Activated gamma-delta T cell (primary cell): ENCODE measurements around the gene PRICKLE2.

Experiments used
- DNase-seq: peaks from one replicate; lab custom pipeline; 2025; lab: John Stamatoyannopoulos, UW

PRICKLE2 gene

DNA sequence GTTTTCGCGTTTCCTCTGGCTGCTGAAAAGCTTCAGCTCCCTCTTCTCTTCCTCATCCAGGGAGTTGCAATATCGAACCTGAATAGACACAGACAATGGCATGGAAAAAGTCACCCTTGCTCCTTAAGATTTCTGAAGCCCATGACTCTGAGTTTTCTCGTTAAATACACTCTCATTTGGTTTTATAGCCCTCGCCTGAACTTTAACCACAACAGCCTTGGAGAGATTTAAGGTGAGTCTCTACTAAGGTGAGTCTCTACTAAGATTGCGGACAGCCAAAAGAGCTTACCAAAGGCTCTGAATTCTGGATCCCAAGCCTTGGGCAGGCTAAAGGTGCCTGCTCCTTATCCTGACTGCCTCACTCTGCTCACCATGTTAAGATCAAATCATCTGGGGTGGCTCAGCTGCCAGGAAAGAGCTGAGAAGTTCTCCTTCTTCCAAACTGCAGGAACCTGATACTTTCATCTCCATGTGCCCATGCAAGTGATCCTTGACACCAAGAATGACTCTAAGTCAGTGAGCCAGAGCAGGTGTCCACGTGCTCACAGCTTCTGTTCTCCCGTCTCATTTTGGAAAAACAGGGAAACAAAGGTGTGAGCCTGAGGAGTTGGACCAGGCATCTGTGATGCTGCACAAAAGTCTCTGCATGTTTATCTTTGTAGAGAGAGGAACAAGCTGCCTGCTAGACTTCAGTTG is 65.1 kb downstream of the PRICKLE2 start:
- DNase-seq: no peak

DNA sequence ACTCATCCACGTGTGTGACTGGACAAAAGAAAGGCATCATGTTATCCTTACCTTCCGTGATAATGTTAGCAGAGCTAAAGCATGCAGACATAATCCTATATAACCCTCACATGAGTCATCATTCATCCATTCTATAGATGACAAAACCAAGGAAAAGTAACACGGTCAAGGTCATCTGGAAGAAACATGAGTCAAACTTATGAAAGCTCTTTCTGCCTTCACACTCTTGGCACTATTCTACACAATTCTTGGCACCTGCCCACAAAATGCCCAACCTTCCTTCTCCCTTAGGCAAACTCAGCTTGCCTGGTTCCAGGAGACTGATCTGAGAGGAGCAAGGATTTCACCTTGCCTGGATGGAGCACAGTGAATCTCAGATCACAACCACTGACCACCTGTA is 66.9 kb downstream of the PRICKLE2 start:
- DNase-seq: no peak

DNA sequence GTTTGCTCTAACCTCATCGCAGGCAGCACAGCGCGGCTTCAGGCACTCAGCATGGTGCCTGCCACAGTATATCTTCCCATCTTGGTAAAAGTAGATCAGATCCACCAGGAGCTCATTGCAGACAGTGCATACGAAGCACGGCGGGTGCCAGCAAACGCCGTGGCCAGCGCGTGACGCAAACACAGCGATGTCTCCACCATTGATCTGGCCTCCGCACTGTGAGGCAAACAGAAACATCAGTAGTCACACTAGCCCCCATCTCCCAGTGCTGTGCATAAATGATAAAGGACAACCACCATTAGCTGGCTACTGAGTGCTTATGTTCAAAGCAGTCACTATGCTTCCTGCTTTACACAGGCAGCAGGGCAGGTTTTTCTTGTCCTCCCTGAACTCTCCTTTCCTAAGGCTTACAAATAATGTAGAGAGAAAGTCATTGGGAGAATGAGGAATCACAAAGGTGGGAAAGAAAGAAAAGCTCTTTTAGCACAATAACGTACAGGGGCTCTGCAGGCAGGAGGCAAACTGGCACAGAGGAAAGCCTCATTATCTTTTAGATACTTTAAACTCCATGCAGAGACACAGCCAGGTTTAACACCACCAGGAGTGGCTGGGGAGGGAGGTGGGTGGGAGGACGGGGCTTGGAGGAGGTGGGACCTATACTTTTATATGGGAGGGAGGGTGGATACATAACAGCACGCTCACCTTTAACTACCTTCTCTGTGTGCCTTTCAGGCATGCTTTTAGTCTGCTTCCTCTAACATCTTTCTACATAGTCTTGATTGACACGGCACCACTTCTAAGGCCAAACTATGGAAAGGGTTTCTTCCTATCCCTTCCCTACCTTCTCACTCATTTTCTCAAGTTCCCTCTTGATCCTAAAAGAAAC is 67.9 kb downstream of the PRICKLE2 start:
- DNase-seq: no peak

DNA sequence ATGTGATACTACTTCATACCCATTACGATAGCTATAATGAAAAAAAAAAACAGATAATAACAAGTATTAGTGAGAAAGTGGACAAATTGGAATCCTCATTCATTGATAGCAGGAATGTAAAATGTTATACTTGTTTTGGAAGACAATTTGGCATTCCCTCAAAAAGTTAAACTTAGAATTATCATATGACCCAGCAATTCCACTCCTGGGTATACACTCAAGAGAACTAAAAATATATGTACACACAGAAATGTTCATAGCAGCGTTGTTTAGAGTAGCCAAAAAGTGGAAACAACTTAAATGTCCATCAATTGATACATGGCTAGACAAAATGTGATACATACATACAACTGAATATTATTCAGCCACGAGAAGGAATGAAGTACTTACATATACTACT is 69.9 kb downstream of the PRICKLE2 start:
- no peak for DNase-seq

DNA sequence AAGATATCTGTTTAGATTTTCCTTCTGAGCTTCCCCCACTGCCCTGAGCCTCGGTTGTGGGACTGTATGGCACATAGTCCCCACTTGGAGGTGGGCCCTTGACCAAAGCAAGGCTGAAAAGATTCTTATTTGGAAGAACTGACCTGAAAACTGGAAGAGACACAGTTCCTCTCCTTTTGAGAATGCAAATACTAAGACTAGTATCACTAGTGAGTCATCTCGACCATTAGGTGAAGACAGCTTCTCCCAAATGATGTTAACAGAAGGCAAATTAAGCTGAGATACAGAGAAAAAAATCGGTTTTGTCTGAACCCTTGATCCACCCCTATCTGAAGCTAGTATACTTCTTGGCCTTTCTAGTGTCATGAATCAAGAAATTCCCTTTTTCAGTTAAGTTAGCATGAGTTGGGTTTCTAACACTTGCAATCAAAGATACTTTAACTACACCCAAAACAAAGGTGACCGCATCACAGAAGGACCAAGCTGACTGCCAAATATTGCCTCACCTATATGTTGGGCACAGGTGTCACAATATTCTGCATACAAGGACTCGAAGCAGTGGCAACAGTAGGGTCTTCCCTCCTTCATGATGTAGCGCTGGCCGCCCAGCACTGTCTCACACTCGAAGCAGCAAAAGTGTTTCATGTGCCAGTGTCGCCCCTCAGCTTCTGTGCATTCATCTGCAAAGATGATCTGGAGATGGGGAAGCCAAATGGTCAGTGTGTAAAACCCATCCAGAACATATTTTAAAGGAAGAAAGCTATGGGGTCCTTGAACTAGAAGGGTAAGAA is 72.4 kb downstream of the PRICKLE2 start:
- no peak for DNase-seq

DNA sequence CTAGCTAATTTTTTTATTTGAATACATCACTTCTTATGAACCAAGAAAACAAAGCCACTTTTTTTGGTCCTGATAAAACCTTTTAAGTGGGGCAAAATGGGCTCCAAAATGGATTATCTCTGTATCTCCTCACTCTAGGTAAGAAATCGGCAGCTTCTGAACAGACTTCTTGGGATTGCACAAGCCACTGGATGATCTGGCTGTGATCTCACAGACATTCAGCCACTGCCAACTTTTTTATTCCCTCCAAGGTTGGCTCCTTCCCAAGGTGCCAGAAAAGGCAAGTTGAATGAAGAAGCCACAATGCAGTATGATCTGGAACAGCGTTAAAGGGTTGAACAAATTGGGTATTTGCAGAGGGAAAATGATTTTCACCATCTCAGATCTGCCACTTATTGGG is 73.2 kb downstream of the PRICKLE2 start:
- no peak for DNase-seq

DNA sequence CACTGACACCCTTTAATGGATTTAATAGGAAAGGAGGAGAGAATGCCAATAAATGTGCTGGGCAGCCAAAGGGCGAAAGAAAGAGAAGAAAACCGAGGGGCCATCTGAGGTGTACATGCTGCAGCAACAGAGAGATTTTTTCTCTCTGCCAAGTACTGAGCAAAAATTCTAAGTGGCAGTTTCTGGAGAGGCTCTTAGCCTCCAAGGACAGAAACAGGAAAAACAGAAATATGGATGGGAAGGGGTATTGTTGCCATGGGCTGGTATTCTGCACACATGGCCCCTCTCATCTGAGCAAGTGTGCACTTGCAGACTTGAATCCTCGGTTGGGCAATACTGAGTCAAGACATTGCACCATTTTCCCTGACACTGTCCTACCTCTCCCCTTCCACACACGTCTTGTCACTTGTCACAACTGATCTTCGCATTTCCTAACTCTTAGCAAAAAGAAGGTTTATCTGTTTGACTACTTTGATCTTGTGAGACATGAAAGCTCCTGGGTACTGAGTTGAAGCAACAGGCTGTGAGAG is 73.9 kb downstream of the PRICKLE2 start:
- no peak for DNase-seq

DNA sequence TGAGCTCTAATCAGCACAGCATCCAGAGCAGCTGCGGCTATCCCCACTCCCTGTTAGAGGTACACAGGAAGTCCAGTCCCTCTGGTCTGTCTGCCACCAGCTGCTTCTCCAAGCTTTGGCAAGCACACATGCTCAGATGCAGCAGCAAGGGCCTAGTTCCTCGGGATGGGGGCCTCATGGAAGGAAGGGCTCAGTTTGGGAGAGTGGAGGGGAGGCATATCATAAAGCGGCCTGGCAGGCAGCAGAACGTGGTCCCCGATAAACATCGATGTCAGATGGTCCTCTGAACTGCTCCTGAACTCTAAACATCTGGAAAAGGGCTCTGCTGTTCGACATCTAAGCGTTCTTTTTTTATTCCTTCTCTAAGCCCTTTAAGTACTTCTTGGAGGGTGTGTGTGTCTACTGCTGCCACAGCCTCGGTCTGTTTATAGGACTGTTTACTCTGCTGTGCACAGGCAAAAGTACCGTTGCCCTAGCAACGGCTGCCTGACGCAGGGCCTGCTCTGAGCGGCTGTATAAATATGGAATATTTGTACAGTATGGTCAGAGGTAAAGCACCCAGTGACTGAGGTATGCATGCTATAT is 74.6 kb downstream of the PRICKLE2 start:
- no peak for DNase-seq

DNA sequence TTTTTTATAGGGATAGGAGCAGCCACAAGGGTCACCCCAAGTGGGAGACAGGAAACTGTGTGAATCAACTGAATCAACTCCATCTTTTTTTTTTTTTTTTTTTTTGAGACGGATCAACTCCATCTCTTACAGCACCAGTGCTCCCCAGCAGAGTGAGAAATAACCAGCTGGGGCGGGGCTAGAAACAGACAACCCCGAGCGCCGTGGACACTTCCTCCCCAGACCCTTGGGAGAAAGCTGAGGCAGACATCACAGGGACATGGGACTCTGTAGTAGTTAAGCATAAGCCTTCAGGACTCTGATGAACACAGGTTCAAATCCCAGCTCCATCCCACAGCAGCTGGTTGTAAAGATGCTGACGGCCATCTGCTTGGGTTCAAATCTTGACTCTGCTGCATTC is 75.4 kb downstream of the PRICKLE2 start:
- no peak for DNase-seq

DNA sequence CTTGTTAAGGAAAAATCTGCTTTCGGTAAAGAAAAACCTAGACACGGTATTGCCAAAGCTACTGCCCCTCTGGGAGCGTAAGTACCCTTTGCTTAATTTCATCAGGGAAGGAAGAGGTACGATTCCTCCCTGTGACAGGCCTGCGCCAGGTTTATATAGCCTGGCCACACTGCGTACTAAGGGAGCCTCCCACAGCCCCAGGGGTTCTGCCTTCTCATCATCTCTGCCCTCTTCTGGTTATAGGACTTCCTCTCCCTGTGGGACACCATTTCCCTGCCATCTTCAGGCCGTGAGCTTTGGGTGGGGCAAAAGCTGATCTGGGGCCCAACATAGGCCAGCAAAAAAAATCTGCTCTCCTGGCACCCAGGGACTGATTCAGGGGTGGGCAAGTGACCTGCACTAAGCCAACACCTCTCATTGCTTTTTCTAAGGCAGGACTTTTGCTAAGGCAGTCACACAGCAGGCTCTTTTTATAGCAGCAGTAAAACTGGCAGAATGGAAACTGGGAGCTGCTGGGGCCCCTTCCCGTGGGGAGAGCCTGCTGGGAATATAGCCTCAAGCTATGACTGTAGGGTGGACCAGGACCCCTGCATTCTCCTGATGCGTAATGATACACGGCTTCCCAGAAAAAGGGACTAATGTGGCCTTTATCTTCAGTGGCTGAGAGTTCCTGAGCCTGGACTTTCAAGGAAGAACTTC is 76.2 kb downstream of the PRICKLE2 start:
- no peak for DNase-seq

DNA sequence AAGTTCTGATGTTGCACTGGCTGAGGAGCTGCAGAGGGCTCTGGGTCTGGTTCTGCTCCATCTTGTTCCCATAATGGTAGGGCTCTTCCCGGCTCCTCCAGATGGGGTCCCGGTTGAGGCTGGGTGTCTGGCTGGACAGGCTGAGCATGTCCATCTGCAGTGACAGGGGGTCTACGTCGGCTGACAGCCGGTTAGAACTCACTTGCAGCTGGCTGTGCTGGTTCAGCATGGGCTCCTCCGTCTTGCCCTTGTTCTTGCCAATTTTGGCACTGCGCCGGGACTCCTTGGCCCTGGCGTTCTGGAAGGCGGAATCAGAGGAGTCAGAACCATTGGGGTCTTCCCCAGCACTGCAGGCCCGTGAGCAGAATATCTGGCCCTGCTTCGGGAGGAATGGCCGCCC is 78.1 kb downstream of the PRICKLE2 start:
- DNase-seq: no peak

DNA sequence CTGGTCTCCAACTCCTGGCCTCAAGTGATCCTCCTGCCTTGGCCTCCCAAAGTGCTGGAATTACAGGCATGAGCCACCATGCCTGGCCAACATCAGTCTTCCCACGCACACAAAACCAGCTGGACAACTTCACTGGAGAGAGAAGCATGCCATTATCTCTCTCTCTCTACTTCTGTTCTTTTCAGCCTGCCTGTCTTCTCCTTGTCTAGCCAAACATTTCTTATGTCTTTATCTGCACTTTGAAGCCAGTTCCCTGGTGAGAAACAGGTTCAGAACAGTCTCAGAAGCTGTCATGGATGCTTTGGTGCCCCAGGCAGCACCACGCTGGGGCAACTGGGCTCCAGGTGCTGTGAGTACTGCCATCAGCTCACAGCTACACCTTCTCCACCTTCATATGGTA is 79.8 kb downstream of the PRICKLE2 start:
- no peak for DNase-seq

DNA sequence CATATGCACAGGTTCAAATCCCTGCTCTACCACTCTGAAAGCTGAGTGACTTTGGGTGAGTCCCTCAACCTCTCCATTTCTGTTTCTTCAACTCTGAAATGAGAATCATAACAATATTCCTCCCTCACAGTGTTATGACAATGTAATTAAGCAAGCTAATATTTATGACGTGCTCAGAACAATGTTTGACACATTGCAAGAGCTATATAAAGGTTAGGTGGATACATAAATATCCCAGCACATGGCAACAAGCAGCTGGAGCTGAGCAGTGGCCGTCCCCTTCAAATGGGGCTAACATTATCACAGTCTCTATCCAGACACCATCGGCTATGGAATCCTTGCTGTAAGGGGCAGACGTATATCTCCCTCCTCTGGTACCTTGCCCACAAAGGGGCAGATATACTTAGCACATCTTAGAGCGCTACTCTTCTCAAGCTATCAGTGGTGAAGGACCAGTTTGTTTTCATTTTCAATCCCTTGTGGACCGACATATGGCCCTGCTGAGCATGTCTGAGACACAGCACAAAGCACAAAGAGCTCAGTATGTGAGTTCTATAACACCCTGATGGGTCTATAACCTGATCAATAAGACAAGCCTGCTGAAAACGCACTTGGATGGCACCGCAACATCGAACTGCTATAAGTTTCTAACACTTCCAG is 80.9 kb downstream of the PRICKLE2 start:
- DNase-seq: no peak

DNA sequence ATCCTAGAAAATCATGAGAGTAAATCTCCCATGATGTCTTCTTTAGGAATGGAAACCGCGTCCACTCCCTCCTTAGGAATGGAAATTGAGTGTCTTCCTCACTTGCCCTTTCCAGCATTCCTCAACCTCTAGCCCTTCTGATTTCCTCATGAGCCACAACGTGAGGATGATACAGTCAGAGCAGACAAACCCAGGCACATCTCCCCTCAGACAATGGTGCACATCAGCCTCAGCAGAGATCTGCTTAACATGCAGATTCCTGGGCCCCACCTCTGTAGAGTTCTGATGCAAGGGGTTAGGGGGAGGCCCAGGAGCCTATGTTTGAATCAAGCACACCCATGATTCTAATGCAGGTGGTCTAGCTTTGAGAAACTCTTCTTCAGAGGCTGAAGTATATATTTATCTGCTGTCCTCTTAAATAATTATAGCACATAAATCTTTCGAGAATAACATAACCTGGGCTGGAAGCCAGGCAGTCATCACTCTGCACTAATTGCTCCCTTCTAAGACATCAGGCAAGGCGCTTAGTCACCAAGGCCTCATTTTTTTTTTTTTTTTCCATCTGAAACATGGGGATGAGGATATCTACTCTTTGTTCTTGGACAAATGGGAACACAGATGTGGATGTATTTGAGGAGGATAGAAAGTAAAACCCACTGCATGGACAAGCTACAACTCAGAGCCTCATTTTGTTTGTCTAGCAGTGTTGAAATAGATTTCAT is 81.7 kb downstream of the PRICKLE2 start:
- DNase-seq: no peak

DNA sequence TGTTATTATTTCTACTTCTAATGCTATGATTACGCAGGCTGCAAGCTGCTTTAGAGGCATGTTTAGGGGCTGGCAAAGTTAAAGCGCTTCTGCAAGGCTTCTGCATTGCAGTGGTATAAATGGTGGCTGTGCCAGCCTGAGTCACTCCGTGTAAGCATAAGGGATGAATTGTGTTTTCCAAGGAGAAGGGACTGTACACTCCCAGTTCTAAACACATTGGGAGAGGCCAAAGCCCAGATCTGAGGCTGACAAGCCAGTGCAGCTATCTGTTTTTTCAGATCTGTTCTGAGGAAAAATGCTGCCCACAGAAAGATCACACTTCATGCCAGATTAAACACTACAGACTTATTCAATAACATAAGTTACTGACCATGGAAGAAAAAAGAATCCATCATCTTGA is 83.8 kb downstream of the PRICKLE2 start:
- no peak for DNase-seq

DNA sequence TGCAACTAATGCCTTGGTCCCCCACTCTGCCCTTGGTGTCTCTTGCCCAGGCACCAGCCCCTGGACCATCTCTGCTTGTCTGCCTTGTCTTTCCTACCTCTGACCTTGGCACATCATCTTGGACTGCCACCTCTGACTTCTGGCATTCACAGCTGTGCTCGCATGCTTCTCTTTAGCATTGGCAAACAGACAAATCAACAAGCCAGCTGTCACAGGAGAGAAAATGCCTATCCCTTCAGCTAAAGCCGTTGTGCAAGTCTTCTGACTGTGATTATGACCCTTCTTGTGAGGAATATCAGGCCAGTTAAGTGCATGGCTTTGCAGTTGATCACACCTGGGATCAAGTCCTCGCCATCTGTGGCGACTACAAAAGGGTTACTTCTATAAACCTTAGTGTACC is 84.6 kb downstream of the PRICKLE2 start:
- DNase-seq: no peak

DNA sequence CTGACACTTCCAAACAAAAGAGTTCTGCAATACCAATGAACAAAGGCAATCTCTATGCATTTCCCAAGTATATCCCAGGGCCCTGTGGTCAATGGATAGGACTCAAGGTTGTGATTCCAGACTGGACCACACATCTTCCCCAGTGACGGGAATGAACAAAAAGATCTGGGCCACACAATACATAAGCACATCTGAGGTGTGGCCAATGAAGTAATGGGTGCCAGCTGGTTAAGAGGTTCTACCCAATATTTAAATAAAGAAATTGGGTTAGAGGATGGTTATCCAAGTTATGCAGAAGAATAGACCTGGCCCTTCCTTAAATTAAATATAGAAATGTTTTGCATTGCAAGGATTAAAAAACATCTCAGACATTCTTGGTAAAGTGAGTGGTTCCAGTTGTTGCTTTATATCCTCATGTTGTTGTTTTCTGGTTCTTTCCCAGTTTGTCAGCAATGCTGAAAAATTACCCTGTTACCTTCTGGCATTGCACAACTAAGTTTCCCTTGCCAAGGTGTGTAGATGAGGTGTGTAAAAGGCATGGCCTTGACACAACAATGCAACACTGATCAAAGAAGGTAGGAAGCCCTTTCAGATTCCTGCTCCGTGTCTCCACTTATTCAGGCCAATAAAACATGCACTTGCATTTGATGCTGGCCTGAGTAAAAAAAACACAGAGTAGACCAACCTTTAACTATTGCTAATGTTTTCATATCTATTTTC is 86.5 kb downstream of the PRICKLE2 start:
- no peak for DNase-seq

DNA sequence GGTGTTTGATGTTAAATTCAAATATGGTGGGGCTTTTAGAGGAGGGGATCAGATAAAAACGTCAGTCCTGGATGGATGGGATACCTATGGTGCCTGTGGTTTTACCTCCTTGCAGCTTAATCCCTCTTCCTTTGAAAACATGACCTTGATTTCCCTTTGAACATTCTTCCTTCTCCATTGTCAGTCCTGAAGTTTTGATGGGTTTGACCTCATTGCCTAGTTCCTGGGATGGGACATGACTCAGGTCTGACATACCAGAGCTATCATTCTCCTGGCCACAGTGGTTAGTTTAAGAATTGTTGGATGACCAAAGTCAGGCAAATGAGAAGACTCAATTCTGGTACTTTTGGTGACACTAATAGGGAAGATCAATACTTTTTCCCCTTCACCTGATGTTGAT is 87.2 kb downstream of the PRICKLE2 start:
- DNase-seq: no peak

DNA sequence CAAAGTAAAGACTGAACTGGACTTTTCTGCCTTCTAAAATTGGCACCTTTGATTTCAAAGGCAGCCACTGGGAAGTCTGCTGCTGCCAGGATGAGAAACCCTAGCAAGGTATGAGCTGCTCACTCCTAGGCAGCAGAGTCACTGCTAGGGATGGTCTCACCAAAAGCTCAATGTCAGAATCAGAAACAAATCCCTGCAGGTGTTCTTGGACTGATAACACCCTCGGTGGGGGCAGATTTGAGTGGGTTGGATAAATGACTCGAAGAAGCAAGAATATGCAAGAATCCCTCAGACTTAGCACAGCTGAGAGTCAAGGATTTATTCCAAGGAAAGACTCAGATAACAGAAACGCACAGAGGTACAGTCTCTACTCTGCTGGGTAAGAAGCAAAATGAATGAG is 90.4 kb downstream of the PRICKLE2 start:
- DNase-seq: no peak

DNA sequence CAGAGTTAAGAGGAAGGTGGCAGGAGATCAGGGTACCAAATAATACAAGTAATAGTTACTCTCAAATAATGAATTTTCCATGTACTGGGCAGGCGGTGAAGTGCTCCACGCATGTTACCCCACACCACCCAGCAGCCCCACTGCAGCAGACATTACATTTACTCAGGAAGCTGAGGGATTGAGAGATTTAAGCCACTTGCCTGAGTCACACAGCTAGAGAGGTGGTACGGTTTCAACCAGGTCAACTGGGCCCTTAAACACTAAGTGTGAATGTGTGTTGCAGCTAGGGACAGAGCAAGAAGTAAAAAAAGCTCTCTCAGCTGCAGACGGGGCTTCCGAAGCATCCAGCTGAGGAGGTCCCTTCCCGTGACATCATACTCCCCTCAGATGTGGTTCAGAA is 91.3 kb downstream of the PRICKLE2 start:
- no peak for DNase-seq
